Ovary (tissue), 9 donors: ENCODE data around the gene BRI3. TPM values are rescaled to one million over a fixed set of nuclear protein-coding genes. Genes with fewer than 3 reads are reported as not detected.

Experiments
- DNase-seq, 5 donors: peaks; one replicate each; pipeline ENCODE4 v3.0.0-alpha.2; 2019 to 2020
- H3K27ac ChIP-seq, 2 donors: fragments of 200-600 bp; one replicate each; pipeline versions ENCODE4 v1.5.1 to v1.8.0; 2019 to 2022
- H3K27me3 ChIP-seq: fragments of 200-600 bp; one replicate; pipeline ENCODE4 v1.8.0; 2022
- H3K36me3 ChIP-seq: fragments of 200-600 bp; sonication (generic); one replicate; pipeline ENCODE4 v1.5.1; 2019
- H3K4me1 ChIP-seq: one replicate; pipeline ENCODE4 v1.8.1; 2013; ENCODE audit warnings: mild to moderate bottlenecking, moderate library complexity; ENCODE audit not compliant: insufficient read depth
- H3K4me3 ChIP-seq: fragments of 200-600 bp; sonication (generic); one replicate; pipeline ENCODE4 v1.5.1; 2017
- H3K9me3 ChIP-seq, 2 donors: fragments of 200-600 bp in 1 of 2; sonication (generic) in 1 of 2; one replicate each; pipeline versions ENCODE4 v1.5.1 to v1.8.1; 2013 to 2019; ENCODE audit warnings: mild to moderate bottlenecking in 1 of 2, moderate library complexity in 1 of 2
- EP300 ChIP-seq: sonication (generic); formaldehyde crosslinking; IDR thresholded peaks from one replicate; pipeline ENCODE4 v1.6.1; 2017; ENCODE audit warnings: antibody characterized with exemption
- POLR2A ChIP-seq: fragments of 450-650 bp; IDR thresholded peaks from one replicate; pipeline ENCODE4 v1.6.1; 2017; ENCODE audit warnings: antibody characterized with exemption, mild to moderate bottlenecking, moderate library complexity
- WGBS, 3 donors: extraction: QIAGEN DNeasy Blood & Tissue Kit in 1 of 3; methylation state at CpG; one replicate each; pipeline versions ENCODE4 v1.1.5 to v1.1.7; 2013 to 2017; 5-methylcytosine and 5-hydroxymethylcytosine counted together
- intact Hi-C, 4 donors: fragments of 100-400 bp; cut with DNase I; formaldehyde crosslinking; loops; one replicate each; pipeline versions ENCODE4 v1.11.0 to v1.15.1; 2022 to 2023
- polyA plus RNA-seq, 2 donors: library from polyadenylated mRNA; stranded (reverse); fragments of 200-250 nt in 1 of 2; fragments of 350-450 nt in 1 of 2; fragmentation: Illumina TruSeq in 1 of 2; extraction: RNeasy Lipid Tissue Mini Kit (QIAGEN cat#74804) in 1 of 2; gene quantifications; one replicate each; pipeline ENCODE4 v1.2.3, GENCODE V29; 2013 to 2014
- total RNA-seq, 7 donors: library from RNA; depleted of rRNA in 2 of 7; stranded (reverse); fragments of >200 nt in 2 of 7; fragmentation: NEBNext Ultra II Directional in 3 of 7; extraction: Animal tissue kit (Norgen Biotek cat#: 25700) in 3 of 7; gene quantifications; one replicate each; pipeline versions ENCODE4 v1.1.0 to v1.2.4, GENCODE V29; 2016 to 2023
- TF ChIP-seq, protein P1 (sequence below), 3 donors: fragments of 450-650 bp in 2 of 3; fragments of 200-600 bp in 1 of 3; IDR thresholded peaks; one replicate each; pipeline versions ENCODE4 v1.5.1 to v1.8.0; 2016 to 2022; ENCODE audit warnings: antibody characterized with exemption in 3 of 3, mild to moderate bottlenecking in 1 of 3
- donor health status: DM: no; HTN: no; CAD: no; lungs with moderate emphysema.
- donor health status: DM: no; HTN: no; CAD: no.
- donor health status: Bipolar disorder and iron deficiency.
- donor health status: DM: yes; HTN: yes; CAD: no.
- donor health status: DM: no; HTN: no; CAD: no.
- donor health status: DM: yes; HTN: yes; CAD: no.

The BRI3 gene
- total and polyA plus RNA-seq, 9 donors, result 19.9 to 161 (median 133) TPM

DNA sequence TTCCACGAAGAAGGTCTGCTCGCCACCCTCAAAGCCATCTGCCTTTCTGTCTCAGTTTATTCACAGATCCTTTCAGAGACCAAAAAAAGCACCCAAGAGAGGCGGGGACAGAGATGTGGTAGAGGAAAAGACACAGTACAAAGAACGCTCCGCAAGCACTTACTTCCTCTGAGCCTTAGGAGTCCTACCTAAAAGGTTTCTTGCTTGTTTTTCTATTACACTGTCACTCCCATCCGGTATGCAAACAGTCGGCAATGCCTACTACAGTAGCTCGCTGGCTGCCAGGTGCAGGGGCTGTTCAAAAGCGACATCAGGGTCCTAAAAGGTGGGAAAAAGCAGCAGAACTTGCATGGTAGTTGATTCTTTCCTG lies 30.3 kb upstream of the BRI3 start:
- no peaks in the 10 kb centered on the region for H3K27me3 ChIP-seq
- no peak for DNase-seq
- H3K36me3 ChIP-seq, result no peaks in the 10 kb centered on the region
- intact Hi-C loops, result no loop called here
- no peak overlapping the region for H3K27ac ChIP-seq
- peaks cover 10% of the 10 kb centered on the region for H3K4me1 ChIP-seq
- TF ChIP-seq POLR2A, result no peak
- TF ChIP-seq, protein P1, sequence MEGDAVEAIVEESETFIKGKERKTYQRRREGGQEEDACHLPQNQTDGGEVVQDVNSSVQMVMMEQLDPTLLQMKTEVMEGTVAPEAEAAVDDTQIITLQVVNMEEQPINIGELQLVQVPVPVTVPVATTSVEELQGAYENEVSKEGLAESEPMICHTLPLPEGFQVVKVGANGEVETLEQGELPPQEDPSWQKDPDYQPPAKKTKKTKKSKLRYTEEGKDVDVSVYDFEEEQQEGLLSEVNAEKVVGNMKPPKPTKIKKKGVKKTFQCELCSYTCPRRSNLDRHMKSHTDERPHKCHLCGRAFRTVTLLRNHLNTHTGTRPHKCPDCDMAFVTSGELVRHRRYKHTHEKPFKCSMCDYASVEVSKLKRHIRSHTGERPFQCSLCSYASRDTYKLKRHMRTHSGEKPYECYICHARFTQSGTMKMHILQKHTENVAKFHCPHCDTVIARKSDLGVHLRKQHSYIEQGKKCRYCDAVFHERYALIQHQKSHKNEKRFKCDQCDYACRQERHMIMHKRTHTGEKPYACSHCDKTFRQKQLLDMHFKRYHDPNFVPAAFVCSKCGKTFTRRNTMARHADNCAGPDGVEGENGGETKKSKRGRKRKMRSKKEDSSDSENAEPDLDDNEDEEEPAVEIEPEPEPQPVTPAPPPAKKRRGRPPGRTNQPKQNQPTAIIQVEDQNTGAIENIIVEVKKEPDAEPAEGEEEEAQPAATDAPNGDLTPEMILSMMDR (IDR thresholded peaks at IDR 0.05), result no peak
- no peak for TF ChIP-seq EP300
- WGBS, 3 donors, result 39 to 42% (median 41%) methylated on average over 9 of the region's 9 CpGs
- H3K4me3 ChIP-seq, result peak overlapping the region; percentile 85
- no peaks in the 10 kb centered on the region for H3K9me3 ChIP-seq

- no peak for TF ChIP-seq EP300
- TF ChIP-seq POLR2A, result peak; percentile 12
- WGBS, 3 donors, result 0 to 2% (median 1%) methylated on average over 20 to 69 of the region's 69 CpGs
- peak; percentile 89 to 96 (median 94) for DNase-seq
- no peak within 1 kb of the TSS for H3K27ac ChIP-seq
- no peaks in the 10 kb centered on the region for H3K9me3 ChIP-seq
- no peaks in the 10 kb centered on the region for H3K27me3 ChIP-seq
- H3K36me3 ChIP-seq, result no peaks in the 10 kb centered on the region
- H3K4me3 ChIP-seq, result peak within 1 kb of the TSS; percentile 85
- H3K4me1 ChIP-seq, result peaks cover 10% of the 10 kb centered on the region
- intact Hi-C loops, result no loop called here
These were observed 29.7 kb upstream of the BRI3 start, which contains the start of gene TECPR1 for GRCh38 chr7:98251601-98252424. TSS of gene TECPR1 (minus strand) at chr7:98252232. CDS start at chr7:98246146, 6,086 bp downstream.

DNA sequence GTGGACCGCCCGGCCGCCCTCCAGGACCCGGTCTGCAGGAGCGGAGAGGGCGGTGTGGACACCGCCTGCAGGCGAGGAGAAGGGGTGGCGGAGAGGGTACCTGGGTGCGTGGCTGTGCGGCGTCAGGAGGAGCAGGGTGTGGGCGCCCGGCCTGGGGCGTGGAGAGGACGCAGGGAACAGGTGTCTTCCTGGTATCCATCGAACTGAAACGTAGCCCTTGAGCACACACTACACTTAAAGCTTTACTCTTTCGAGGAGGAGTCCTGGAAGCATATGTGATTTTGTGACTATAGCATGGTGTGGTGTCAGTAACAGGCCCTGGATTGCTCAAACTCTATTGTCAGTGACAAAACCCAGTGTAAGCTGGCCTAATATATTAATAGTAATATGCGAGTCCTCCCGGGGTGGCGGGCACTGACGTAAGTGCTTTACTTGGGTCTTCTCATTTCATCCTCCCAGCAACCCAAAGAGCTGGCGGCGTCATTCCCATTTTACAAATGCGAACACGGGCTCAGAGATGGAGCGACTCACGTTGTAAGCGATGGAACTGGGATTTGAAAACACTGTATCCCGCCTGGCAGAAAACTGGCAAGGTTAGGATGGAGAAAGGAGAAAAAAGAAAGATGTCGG lies 28.9 kb upstream of the BRI3 start:
- no peaks in the 10 kb centered on the region for H3K27me3 ChIP-seq
- no peaks in the 10 kb centered on the region for H3K36me3 ChIP-seq
- WGBS, 3 donors, result 23 to 31% (median 26%) methylated on average over 29 to 32 of the region's 32 CpGs
- no peaks in the 10 kb centered on the region for H3K9me3 ChIP-seq
- peaks cover 10% of the 10 kb centered on the region for H3K4me1 ChIP-seq
- no peak for TF ChIP-seq EP300
- TF ChIP-seq, protein P1 (IDR thresholded peaks at IDR 0.05), result no peak
- TF ChIP-seq POLR2A, result no peak
- no peak overlapping the region for H3K27ac ChIP-seq
- no peak for DNase-seq
- intact Hi-C loops, result no loop called here
- H3K4me3 ChIP-seq, result peak overlapping the region; percentile 85

DNA sequence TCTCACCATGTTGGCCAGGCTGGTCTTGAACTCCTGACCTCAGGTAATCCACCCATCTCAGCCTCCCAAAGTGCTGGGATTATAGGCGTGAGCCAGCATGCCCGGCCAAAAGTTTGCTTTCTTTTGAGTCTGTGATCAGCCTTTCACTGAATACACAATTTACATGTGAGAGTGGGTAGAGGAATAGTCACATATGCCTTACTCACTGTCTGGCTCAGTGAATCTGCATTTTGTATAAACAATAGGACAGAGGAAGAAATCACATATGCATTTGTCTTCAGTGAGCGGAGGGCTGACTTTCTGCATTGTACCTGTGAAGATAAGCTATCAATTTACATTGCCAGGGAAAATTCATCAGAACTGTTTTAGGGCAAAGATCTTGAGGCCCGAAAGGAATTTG lies 27.0 kb upstream of the BRI3 start:
- peaks cover 10% of the 10 kb centered on the region for H3K4me1 ChIP-seq
- no peak overlapping the region for H3K27ac ChIP-seq
- 92 to 94% (median 93%) methylated on average over 4 of the region's 4 CpGs for WGBS, 3 donors
- DNase-seq, result no peak
- H3K36me3 ChIP-seq, result no peaks in the 10 kb centered on the region
- H3K27me3 ChIP-seq, result no peaks in the 10 kb centered on the region
- no peak overlapping the region for H3K4me3 ChIP-seq
- TF ChIP-seq, protein P1 (IDR thresholded peaks at IDR 0.05), result no peak
- TF ChIP-seq POLR2A (no peak), EP300 (no peak)
- no peaks in the 10 kb centered on the region for H3K9me3 ChIP-seq
- intact Hi-C loops, result no loop called here
